ENCODE data around the gene ITIH1.

DNA sequence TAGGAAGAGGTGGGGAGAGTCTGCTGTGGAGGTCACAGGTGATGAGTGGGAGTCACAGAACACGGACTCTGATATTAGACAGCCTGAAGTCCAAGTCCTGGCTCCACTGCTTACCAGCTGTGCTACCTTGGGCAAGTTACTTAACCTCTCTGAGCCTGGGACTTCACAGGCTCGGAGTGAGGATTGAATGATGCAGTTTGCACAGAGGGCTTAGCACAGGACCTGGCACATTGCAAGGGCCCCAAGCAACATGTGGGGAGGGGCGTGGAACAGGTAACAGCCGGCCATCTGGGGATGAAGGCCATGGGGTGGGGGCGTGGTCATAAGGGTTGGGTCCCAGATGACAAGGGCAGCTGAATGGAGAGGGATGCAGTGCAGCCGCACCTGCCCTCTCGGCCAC lies 12.9 kb downstream of the ITIH1 start:
- TF ChIP-seq YY1 (IDR thresholded peaks at IDR 0.05; ENCODE audit: insufficient read depth, insufficient read length): no peak
- TF ChIP-seq SUZ12 (IDR thresholded peaks at IDR 0.05; ENCODE audit: extremely low read depth, insufficient read depth, insufficient read length): no peak
- no peak for TF ChIP-seq ZNF274 (IDR thresholded peaks at IDR 0.05; ENCODE audit: low read depth, low read length)
